GM06990 (cell line): ENCODE measurements around the gene MAP6D1.

ENCODE experiments used
- DNase-seq: peaks from one replicate; pipeline ENCODE4 v3.0.0-alpha.2; 2011; ENCODE audit not compliant: insufficient read length; ENCODE audit errors: extremely low read depth
- H3K27me3 ChIP-seq: replicated peaks from 2 replicates; pipeline ENCODE4 v1.6.0; 2011; ENCODE audit warnings: low read length; ENCODE audit not compliant: control insufficient read depth, insufficient read depth
- H3K36me3 ChIP-seq: 2 replicates; pipeline ENCODE4 v1.5.1; 2011; ENCODE audit warnings: low read length; ENCODE audit not compliant: control insufficient read depth, insufficient read depth
- H3K4me3 ChIP-seq: replicated peaks from 2 replicates; pipeline ENCODE4 v1.5.1; 2011; ENCODE audit warnings: low read depth, mild to moderate bottlenecking, control low read depth, low read length
- TF ChIP-seq, protein P1 (sequence below): IDR thresholded peaks from 2 replicates; pipeline ENCODE4 v1.5.1; 2011; ENCODE audit warnings: low read length, control low read depth, mild to moderate bottlenecking, inconsistent platforms; ENCODE audit not compliant: insufficient read depth, poor library complexity, severe bottlenecking

The MAP6D1 gene

DNA sequence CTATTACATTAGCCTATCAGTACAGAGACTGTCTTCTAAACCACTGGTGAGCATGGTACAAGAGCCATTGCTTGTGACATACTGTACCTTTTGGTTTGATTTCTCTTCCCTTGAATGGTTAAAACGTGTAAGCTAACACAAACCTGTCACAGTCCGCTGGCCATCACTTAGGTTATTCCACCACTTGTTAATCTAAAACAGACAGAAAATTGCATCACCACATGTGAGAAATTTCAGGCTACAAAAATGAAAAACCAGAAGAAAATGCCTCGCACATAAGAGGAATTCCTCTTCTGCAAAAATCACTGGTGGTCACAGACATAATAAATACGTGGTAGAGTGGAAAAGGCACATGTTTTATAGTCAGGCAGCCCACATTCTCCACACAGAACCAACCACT lies 37.2 kb upstream of the MAP6D1 start:
- no peak for DNase-seq
- Histone ChIP-seq H3K36me3 (peaks cover 2% of the 10 kb centered on the region), H3K4me3 (no peak overlapping the region), H3K27me3 (no peaks in the 10 kb centered on the region)
- TF ChIP-seq, protein P1, sequence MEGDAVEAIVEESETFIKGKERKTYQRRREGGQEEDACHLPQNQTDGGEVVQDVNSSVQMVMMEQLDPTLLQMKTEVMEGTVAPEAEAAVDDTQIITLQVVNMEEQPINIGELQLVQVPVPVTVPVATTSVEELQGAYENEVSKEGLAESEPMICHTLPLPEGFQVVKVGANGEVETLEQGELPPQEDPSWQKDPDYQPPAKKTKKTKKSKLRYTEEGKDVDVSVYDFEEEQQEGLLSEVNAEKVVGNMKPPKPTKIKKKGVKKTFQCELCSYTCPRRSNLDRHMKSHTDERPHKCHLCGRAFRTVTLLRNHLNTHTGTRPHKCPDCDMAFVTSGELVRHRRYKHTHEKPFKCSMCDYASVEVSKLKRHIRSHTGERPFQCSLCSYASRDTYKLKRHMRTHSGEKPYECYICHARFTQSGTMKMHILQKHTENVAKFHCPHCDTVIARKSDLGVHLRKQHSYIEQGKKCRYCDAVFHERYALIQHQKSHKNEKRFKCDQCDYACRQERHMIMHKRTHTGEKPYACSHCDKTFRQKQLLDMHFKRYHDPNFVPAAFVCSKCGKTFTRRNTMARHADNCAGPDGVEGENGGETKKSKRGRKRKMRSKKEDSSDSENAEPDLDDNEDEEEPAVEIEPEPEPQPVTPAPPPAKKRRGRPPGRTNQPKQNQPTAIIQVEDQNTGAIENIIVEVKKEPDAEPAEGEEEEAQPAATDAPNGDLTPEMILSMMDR = no peak

- TF ChIP-seq, protein P1 = no peak
- no peaks in the 10 kb centered on the region for H3K27me3 ChIP-seq
- no peak overlapping the region for H3K4me3 ChIP-seq
- DNase-seq = no peak
- H3K36me3 ChIP-seq = peaks cover 7% of the 10 kb centered on the region
These were observed 32.5 kb upstream of the MAP6D1 start for GRCh38 chr3:183857863-183858262.

DNA sequence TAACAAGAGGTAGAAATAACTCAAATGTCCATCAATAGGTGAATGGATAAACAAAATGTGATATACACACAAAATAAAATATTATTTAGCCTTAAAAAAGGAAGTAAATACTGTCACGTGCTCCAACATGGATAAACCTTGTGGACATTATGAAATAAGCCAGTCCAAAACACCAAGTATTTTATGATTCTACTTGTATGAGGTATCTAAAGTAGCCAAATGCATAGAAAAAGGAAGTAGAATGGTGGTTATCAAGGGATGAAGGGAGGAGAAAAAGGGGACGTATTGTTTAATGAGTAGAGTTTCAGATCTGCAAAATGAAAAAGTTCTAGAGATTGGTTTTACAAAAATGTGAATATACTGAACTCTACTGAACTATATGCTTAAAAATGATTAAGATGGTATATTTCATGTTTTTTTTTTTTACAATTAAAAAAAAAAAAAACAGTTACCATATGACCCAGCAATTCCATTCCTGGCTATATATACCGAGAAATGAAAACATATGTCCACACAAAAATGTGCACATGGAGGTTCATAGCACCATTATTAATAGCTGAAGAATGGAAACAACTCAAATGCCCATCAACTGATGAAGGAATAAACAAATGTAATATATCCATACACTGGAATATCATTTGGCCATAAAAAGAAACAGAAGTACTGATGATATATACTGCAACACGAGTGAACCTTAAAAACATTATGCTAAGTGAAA lies 29.1 kb upstream of the MAP6D1 start:
- no peak overlapping the region for H3K4me3 ChIP-seq
- H3K27me3 ChIP-seq = no peaks in the 10 kb centered on the region
- H3K36me3 ChIP-seq = peaks cover 7% of the 10 kb centered on the region
- DNase-seq = no peak
- TF ChIP-seq, protein P1 = no peak

GRCh38 chr3:183845608-183846288 lies 20.4 kb upstream of the MAP6D1 start:
- no peaks in the 10 kb centered on the region for H3K27me3 ChIP-seq
- TF ChIP-seq, protein P1 = no peak
- DNase-seq = no peak
- no peak overlapping the region for H3K4me3 ChIP-seq
- peaks cover 10% of the 10 kb centered on the region for H3K36me3 ChIP-seq

DNA sequence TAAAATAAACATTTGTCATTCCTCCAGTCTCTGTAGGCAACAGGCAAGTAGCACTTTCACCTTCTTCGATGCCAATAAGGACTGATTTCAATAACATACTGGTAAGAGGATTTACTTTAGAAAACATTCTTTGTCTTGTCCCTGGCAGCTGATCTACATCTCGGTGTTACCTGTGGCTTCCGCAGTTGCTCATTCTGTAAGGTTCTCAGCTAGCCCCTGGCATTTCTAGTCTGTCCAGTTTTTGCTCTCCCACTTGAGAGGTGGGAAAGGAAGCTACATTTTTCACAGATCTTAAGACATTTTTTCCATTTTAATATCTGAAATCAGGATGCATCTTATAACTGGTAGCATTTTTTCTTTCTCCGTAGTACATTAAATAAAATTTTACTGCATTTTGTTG lies 19.7 kb upstream of the MAP6D1 start:
- Histone ChIP-seq H3K27me3 (no peaks in the 10 kb centered on the region), H3K36me3 (peaks cover 10% of the 10 kb centered on the region), H3K4me3 (no peak overlapping the region)
- TF ChIP-seq, protein P1 = no peak
- DNase-seq = no peak
